ENCODE results near the gene IKZF5.

GRCh38 chr10:122955892-122956291, 52.7 kb downstream of the IKZF5 start:
- TF ChIP-seq, protein P1, sequence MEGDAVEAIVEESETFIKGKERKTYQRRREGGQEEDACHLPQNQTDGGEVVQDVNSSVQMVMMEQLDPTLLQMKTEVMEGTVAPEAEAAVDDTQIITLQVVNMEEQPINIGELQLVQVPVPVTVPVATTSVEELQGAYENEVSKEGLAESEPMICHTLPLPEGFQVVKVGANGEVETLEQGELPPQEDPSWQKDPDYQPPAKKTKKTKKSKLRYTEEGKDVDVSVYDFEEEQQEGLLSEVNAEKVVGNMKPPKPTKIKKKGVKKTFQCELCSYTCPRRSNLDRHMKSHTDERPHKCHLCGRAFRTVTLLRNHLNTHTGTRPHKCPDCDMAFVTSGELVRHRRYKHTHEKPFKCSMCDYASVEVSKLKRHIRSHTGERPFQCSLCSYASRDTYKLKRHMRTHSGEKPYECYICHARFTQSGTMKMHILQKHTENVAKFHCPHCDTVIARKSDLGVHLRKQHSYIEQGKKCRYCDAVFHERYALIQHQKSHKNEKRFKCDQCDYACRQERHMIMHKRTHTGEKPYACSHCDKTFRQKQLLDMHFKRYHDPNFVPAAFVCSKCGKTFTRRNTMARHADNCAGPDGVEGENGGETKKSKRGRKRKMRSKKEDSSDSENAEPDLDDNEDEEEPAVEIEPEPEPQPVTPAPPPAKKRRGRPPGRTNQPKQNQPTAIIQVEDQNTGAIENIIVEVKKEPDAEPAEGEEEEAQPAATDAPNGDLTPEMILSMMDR (conservative IDR thresholded peaks at IDR 0.05; ENCODE audit: low read length), result no peak
- TF ChIP-seq EZH2phosphoT487 (IDR thresholded peaks at IDR 0.05; ENCODE audit: borderline replicate concordance, low read depth, low read length), result no peak

Data from OCI-LY7 (cell line).